Thyroid gland (tissue), 4 donors: ENCODE results near the gene FOXC1.

ENCODE experiments used
- CTCF ChIP-seq, 6 experiments: fragments of 200-600 bp in 3 of 6; fragments of 450-650 bp in 3 of 6; sonication (generic) in 3 of 6; IDR thresholded peaks; one replicate each; pipeline ENCODE4 v1.5.1; 2016 to 2019; ENCODE audit warnings: antibody characterized with exemption in 6 of 6, mild to moderate bottlenecking in 2 of 6, inconsistent platforms in 1 of 6, moderate library complexity in 1 of 6
- POLR2A ChIP-seq, 2 donors: fragments of 450-650 bp; IDR thresholded peaks; one replicate each; pipeline ENCODE4 v1.6.1; 2017; ENCODE audit warnings: antibody characterized with exemption in 2 of 2, mild to moderate bottlenecking in 2 of 2, moderate library complexity in 1 of 2

DNA sequence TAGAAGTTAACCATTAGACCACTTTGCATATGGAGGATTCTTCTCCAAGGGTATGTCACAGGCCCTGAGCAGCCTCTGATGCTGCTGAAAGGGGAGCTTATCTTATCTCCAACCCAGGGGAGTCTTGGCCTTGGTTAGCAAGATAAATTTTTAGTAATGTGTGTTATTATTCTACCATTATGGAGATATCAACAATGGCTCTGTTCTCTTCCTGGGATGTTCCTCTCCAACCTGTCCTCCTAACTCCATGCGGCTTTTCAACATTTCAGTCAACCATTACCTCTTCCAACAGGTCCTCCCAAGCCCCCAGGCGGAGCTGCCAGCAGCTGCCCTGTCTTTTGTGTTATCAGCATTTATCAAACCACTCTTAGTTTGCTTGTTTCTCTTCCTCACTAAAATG, 48.4 kb upstream of the FOXC1 start:
- TF ChIP-seq CTCF (IDR thresholded peaks at IDR 0.05) (no peak), POLR2A (IDR thresholded peaks at IDR 0.05) (no peak)
